Adrenal gland (tissue), 12 donors: ENCODE measurements around the gene AK8. TPM values are rescaled to one million over a fixed set of nuclear protein-coding genes. Genes with fewer than 3 reads are reported as not detected.

Experiments used
- DNase-seq, 7 donors: peaks; one replicate each; pipeline ENCODE4 v3.0.0-alpha.2; 2019 to 2020
- H3K27ac ChIP-seq, 5 donors: fragments of 200-600 bp; sonication (generic) in 4 of 5; 1 replicate in 3 of 5; 2 replicates in 2 of 5; pipeline versions ENCODE4 v1.5.1 to v1.8.0; 2016 to 2020; ENCODE audit warnings: mild to moderate bottlenecking in 1 of 5
- H3K27me3 ChIP-seq: fragments of 200-600 bp; 2 replicates; pipeline ENCODE4 v1.8.0; 2021
- H3K36me3 ChIP-seq, 2 donors: fragments of 200-600 bp; replicated peaks in 1 of 2; 1 replicate in 1 of 2; 2 replicates in 1 of 2; pipeline versions ENCODE4 v1.5.1 to v1.8.0; 2018 to 2022
- H3K4me1 ChIP-seq, 2 donors: fragments of 200-600 bp; replicated peaks in 1 of 2; 1 replicate in 1 of 2; 2 replicates in 1 of 2; pipeline versions ENCODE4 v1.5.1 to v1.8.0; 2018 to 2021
- H3K4me3 ChIP-seq, 4 donors: fragments of 200-600 bp; sonication (generic) in 3 of 4; one replicate each; pipeline ENCODE4 v1.5.1; 2016 to 2018
- H3K9me3 ChIP-seq, 3 donors: fragments of 200-600 bp; sonication (generic) in 1 of 3; replicated peaks in 1 of 3; 1 replicate in 2 of 3; 2 replicates in 1 of 3; pipeline versions ENCODE4 v1.5.1 to v1.8.0; 2016 to 2021
- CTCF ChIP-seq, 6 experiments: fragments of 450-650 bp in 4 of 6; fragments of 200-600 bp in 2 of 6; sonication (generic) in 1 of 6; IDR thresholded peaks; 1 replicate in 5 of 6; 2 replicates in 1 of 6; pipeline versions ENCODE4 v1.5.1 to v1.8.0; 2016 to 2021; ENCODE audit warnings: antibody characterized with exemption in 6 of 6, mild to moderate bottlenecking in 2 of 6, moderate library complexity in 1 of 6
- POLR2A ChIP-seq, 2 donors: fragments of 450-650 bp; IDR thresholded peaks; one replicate each; pipeline ENCODE4 v1.6.1; 2017; ENCODE audit warnings: antibody characterized with exemption in 2 of 2, mild to moderate bottlenecking in 2 of 2, moderate library complexity in 1 of 2
- WGBS, 4 donors: extraction: QIAGEN DNeasy Blood & Tissue Kit in 2 of 4; methylation state at CpG; one replicate each; pipeline versions ENCODE4 v1.1.5 to v1.1.7; 2013 to 2017; 5-methylcytosine and 5-hydroxymethylcytosine counted together
- intact Hi-C, 2 donors: fragments of 100-400 bp; cut with DNase I; formaldehyde crosslinking; loops; one replicate each; pipeline versions ENCODE4 v1.14.1 to v1.15.0; 2022 to 2023
- polyA plus RNA-seq, 3 donors: library from polyadenylated mRNA; stranded (reverse); fragments of 200-250 nt in 2 of 3; fragments of 350-450 nt in 1 of 3; fragmentation: Illumina TruSeq in 1 of 3; extraction: RNeasy Lipid Tissue Mini Kit (QIAGEN cat#74804) in 1 of 3; gene quantifications; one replicate each; pipeline ENCODE4 v1.2.3, GENCODE V29; 2013 to 2014
- total RNA-seq, 9 donors: library from RNA; depleted of rRNA in 4 of 9; stranded (reverse); fragments of >200 nt in 4 of 9; fragments of 120-200 nt in 1 of 9; fragmentation: NEBNext Ultra II Directional in 1 of 9; extraction: Animal tissue kit (Norgen Biotek cat#: 25700) in 1 of 9; gene quantifications; one replicate each; pipeline versions ENCODE4 v1.1.0 to v1.2.4, GENCODE V29; 2013 to 2023
- donor health status: healthy with polysubstance abuse.
- donor health status: Bipolar disorder and iron deficiency.
- donor health status: DM: yes; HTN: yes; CAD: no.
- donor health status: DM: no; HTN: no; CAD: no.
- donor health status: DM: no; HTN: no; CAD: no.
- donor health status: DM: yes; HTN: yes; CAD: no.

The AK8 gene
- total and polyA plus RNA-seq, 12 donors = 0.69 to 6.0 (median 1.5) TPM

GRCh38 chr9:132875159-132875558 lies 2.9 kb downstream of the AK8 start:
- DNase-seq = no peak
- TF ChIP-seq POLR2A (IDR thresholded peaks at IDR 0.05) (no peak), CTCF (IDR thresholded peaks at IDR 0.05) (no peak)
- intact Hi-C loops = loop anchor here in 1 of 2 donors (10.0 kb wide), 1 partner anchor 200 kb away; the partner anchor contains the start of gene GTF3C4
- Histone ChIP-seq H3K9me3 (no peaks in the 10 kb centered on the region), H3K27me3 (no peaks in the 10 kb centered on the region), H3K4me3 (no peak overlapping the region), H3K27ac (no peak overlapping the region), H3K36me3 (no peaks in the 10 kb centered on the region), H3K4me1 (peaks cover 4 to 8% of the 10 kb centered on the region in 2 donors)
- 43 to 89% (median 65%) methylated on average over 1 to 5 of the region's 5 CpGs for WGBS, 4 donors

- TF ChIP-seq POLR2A (IDR thresholded peaks at IDR 0.05) (no peak), CTCF (IDR thresholded peaks at IDR 0.05) (no peak)
- Histone ChIP-seq H3K4me3 (no peak overlapping the region), H3K36me3 (no peaks in the 10 kb centered on the region), H3K4me1 (peaks cover 4 to 8% of the 10 kb centered on the region in 2 donors), H3K27me3 (no peaks in the 10 kb centered on the region), H3K27ac (no peak overlapping the region), H3K9me3 (no peaks in the 10 kb centered on the region)
- WGBS, 4 donors = 77 to 87% (median 78%) methylated on average over 6 to 7 of the region's 7 CpGs
- no peak for DNase-seq
- intact Hi-C loops = loop anchor here in 1 of 2 donors (10.0 kb wide), 1 partner anchor 199 kb away; the partner anchor contains the start of gene GTF3C4
Observed at GRCh38 chr9:132873403-132873802, 4.7 kb downstream of the AK8 start.

GRCh38 chr9:132869266-132869665 lies 8.8 kb downstream of the AK8 start:
- H3K4me1 ChIP-seq = no peaks in the 10 kb centered on the region
- WGBS, 4 donors = 90 to 100% (median 95%) methylated on average over 5 to 9 of the region's 9 CpGs
- DNase-seq = no peak
- TF ChIP-seq CTCF (IDR thresholded peaks at IDR 0.05) (no peak), POLR2A (IDR thresholded peaks at IDR 0.05) (no peak)
- no peaks in the 10 kb centered on the region for H3K9me3 ChIP-seq
- intact Hi-C loops = no loop called here
- H3K27me3 ChIP-seq = no peaks in the 10 kb centered on the region
- no peaks in the 10 kb centered on the region for H3K36me3 ChIP-seq
- no peak overlapping the region for H3K27ac ChIP-seq
- no peak overlapping the region for H3K4me3 ChIP-seq

- H3K36me3 ChIP-seq = no peaks in the 10 kb centered on the region
- TF ChIP-seq POLR2A (IDR thresholded peaks at IDR 0.05) = no peak
- no peak for TF ChIP-seq CTCF (IDR thresholded peaks at IDR 0.05)
- intact Hi-C loops = no loop called here
- H3K4me3 ChIP-seq = no peak overlapping the region
- no peak overlapping the region for H3K27ac ChIP-seq
- H3K4me1 ChIP-seq = no peaks in the 10 kb centered on the region
- 89 to 91% (median 91%) methylated on average over 8 of the region's 8 CpGs for WGBS, 4 donors
- no peak for DNase-seq
- no peaks in the 10 kb centered on the region for H3K27me3 ChIP-seq
- H3K9me3 ChIP-seq = no peaks in the 10 kb centered on the region
Observed at GRCh38 chr9:132866898-132867297, 11.2 kb downstream of the AK8 start.
